HG03457 (cell line): ENCODE measurements around the gene ZNF441.
"Not testable (repeated sequence)": the region's sequence is repeated elsewhere in the genome, so short reads cannot be mapped to it uniquely, and the experiment has no call there.

Experiments
- ATAC-seq: cut with Tn5 transposase; IDR thresholded peaks from one replicate; pipeline ENCODE4 v1.9.1; 2021; ENCODE audit warnings: moderate number of reproducible peaks; ENCODE audit not compliant: unreplicated experiment

The ZNF441 gene

GRCh38 chr19:11776669-11777068, 9.9 kb downstream of the ZNF441 start:
- ATAC-seq, result not testable (repeated sequence)

- ATAC-seq, result no peak
Measured at GRCh38 chr19:11780431-11781020, 13.7 kb downstream of the ZNF441 start.

GRCh38 chr19:11781295-11782057, 14.7 kb downstream of the ZNF441 start:
- ATAC-seq, result no peak

- no peak for ATAC-seq
Measured at GRCh38 chr19:11783767-11784166, 17.0 kb downstream of the ZNF441 start.

- no peak for ATAC-seq
Measured at GRCh38 chr19:11784356-11784755, 17.6 kb downstream of the ZNF441 start.

- ATAC-seq, result no peak
Measured at GRCh38 chr19:11787536-11787935, 20.7 kb downstream of the ZNF441 start.

- no peak for ATAC-seq
Measured at GRCh38 chr19:11792942-11793341, 26.1 kb downstream of the ZNF441 start.

GRCh38 chr19:11797491-11797890, 30.7 kb downstream of the ZNF441 start:
- ATAC-seq, result no peak

GRCh38 chr19:11798391-11799330, 31.9 kb downstream of the ZNF441 start, which contains the start of gene ZNF491:
Gene ZNF491, plus strand, starts transcription at chr19:11798523. Its CDS starts 7,431 bp downstream, at chr19:11805954.
- peak; percentile 84 for ATAC-seq

GRCh38 chr19:11806354-11807098, 39.7 kb downstream of the ZNF441 start:
- ATAC-seq, result no peak

- ATAC-seq, result no peak
Measured at GRCh38 chr19:11807099-11807380, 40.2 kb downstream of the ZNF441 start.

- ATAC-seq, result no peak
Measured at GRCh38 chr19:11813703-11814028, 46.9 kb downstream of the ZNF441 start.

GRCh38 chr19:11814029-11814699, 47.4 kb downstream of the ZNF441 start, which contains the start of gene ZNF440:
Gene ZNF440, plus strand, starts transcription at chr19:11814273. Its CDS starts 175 bp downstream, at chr19:11814448.
- ATAC-seq, result peak; percentile 92

GRCh38 chr19:11814700-11815035, 47.9 kb downstream of the ZNF441 start:
- no peak for ATAC-seq

- ATAC-seq, result no peak
Measured at GRCh38 chr19:11821474-11822109, 54.8 kb downstream of the ZNF441 start.

GRCh38 chr19:11828957-11829876, 62.4 kb downstream of the ZNF441 start:
- ATAC-seq, result not testable (repeated sequence)

GRCh38 chr19:11832253-11832912, 65.6 kb downstream of the ZNF441 start:
- ATAC-seq, result no peak

- ATAC-seq, result no peak
Measured at GRCh38 chr19:11833541-11833940, 66.7 kb downstream of the ZNF441 start.
